GM10248 (cell line): ENCODE measurements around the gene VEGFB.

Source experiments
- CTCF ChIA-PET: fragments of 300-600 bp; sonication (Branson Sonifier 250); formaldehyde crosslinking; extraction: SDS; loops from one replicate; lab custom pipeline; 2021; ENCODE audit warnings: antibody characterized with exemption; lab: Yijun Ruan, JAX
- POLR2A ChIA-PET: fragments of 350-650 bp; sonication (Branson Sonifier 250); formaldehyde crosslinking; extraction: SDS; loops from one replicate; lab custom pipeline; 2020; ENCODE audit warnings: antibody characterized with exemption; lab: Yijun Ruan, JAX
- DNase-seq: peaks from one replicate; pipeline ENCODE4 v3.0.0; 2012; ENCODE audit errors: extremely low spot score
- TF ChIP-seq, protein P1 (sequence below): IDR thresholded peaks from 2 replicates; pipeline ENCODE4 v1.5.1; 2012; ENCODE audit warnings: mild to moderate bottlenecking, low read depth; ENCODE audit errors: extremely low read depth, missing control alignments, control extremely low read depth

The VEGFB gene, protein sequence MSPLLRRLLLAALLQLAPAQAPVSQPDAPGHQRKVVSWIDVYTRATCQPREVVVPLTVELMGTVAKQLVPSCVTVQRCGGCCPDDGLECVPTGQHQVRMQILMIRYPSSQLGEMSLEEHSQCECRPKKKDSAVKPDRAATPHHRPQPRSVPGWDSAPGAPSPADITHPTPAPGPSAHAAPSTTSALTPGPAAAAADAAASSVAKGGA

DNA sequence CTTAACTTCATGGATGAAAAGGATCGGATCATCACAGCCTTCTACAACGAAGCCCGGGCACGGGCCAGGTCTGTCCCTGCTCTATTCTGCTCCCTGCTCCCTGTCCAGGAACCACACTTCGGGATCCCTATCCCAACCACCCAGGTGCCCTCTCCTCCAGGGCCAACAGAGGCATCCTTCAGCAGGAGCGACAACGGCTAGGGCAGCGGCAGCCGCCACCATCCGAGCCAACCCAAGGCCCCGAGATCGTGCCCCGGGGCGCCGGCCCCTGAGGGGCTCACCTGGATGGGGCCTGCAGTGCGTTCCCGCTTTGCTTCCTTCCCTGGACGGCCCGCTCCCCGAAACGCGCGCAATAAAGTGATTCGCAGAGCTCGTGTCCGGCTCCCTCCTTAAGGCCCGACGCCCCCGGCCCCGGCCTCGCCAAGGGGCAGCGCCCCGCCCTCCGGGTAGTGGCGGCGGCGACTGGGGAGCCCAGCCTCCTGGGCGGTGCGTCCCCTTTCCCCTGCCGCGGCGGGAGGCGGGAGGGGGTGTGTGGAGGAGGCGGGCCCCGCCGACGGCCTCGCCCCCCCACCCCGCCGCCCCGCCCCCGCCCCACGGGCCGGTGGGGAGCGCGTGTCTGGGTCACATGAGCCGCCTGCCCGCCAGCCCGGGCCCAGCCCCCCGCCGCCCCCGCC, at the start of gene VEGFB:
TSS of gene VEGFB (plus strand) at position 672 of the 674 bp plus-strand sequence. CDS start 250 bp downstream, outside the sequence.
- DNase-seq, result peak; percentile 87
- POLR2A ChIA-PET, result interaction anchor here (0.9 kb wide), 1 partner anchor 84 kb away, joined by 3 read pairs; the partner anchor contains the start of gene PRDX5

DNA sequence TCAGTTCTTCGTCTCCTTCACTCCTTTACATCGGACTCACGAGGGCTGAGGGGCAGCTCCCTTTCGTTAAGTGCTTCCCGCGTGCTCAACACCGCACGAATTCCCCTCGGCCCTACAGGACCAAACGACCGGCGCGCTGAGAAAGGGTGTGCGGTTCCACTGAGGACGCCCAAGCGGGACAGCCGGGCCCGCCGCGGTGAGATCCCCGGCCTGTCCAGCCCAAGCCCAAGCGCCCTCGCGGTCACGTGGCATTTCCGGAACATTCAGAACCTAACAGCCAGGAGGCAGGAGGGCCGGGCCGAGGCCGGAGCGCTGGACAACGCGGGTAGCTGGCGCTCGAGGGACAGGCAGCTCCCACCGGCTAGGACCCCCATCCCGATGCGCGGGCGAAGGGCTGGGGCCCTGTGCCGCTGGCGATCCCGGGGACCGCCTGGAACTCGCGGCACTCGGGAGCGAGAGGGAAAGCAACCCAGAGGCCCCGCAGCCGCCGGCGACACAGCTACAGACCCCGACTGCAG, 49.1 kb upstream of the VEGFB start:
- TF ChIP-seq, protein P1, sequence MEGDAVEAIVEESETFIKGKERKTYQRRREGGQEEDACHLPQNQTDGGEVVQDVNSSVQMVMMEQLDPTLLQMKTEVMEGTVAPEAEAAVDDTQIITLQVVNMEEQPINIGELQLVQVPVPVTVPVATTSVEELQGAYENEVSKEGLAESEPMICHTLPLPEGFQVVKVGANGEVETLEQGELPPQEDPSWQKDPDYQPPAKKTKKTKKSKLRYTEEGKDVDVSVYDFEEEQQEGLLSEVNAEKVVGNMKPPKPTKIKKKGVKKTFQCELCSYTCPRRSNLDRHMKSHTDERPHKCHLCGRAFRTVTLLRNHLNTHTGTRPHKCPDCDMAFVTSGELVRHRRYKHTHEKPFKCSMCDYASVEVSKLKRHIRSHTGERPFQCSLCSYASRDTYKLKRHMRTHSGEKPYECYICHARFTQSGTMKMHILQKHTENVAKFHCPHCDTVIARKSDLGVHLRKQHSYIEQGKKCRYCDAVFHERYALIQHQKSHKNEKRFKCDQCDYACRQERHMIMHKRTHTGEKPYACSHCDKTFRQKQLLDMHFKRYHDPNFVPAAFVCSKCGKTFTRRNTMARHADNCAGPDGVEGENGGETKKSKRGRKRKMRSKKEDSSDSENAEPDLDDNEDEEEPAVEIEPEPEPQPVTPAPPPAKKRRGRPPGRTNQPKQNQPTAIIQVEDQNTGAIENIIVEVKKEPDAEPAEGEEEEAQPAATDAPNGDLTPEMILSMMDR, result no peak
- DNase-seq, result no peak
- ChIA-PET POLR2A (interaction anchor here (0.6 to 3.9 kb wide), 21 partner anchors 10 to 593 kb away, joined by 3 to 36 read pairs (median 4); partner anchors contain the start of genes BAD, FERMT3, FKBP2 and PRDX5), CTCF (interaction anchor here (0.8 to 6.8 kb wide), 9 partner anchors 9 to 185 kb away, joined by 3 to 61 read pairs (median 5); partner anchors contain the start of genes CATSPERZ and FERMT3)

More for the DNA sequence above, at the start of gene VEGFB:
- CTCF ChIA-PET, result interaction anchor here (1.0 to 30.9 kb wide), 4 partner anchors 17 to 67 kb away, joined by 3 to 368 read pairs (median 8); partner anchors contain the start of genes FERMT3 and PLCB3
- TF ChIP-seq, protein P1, result no peak

DNA sequence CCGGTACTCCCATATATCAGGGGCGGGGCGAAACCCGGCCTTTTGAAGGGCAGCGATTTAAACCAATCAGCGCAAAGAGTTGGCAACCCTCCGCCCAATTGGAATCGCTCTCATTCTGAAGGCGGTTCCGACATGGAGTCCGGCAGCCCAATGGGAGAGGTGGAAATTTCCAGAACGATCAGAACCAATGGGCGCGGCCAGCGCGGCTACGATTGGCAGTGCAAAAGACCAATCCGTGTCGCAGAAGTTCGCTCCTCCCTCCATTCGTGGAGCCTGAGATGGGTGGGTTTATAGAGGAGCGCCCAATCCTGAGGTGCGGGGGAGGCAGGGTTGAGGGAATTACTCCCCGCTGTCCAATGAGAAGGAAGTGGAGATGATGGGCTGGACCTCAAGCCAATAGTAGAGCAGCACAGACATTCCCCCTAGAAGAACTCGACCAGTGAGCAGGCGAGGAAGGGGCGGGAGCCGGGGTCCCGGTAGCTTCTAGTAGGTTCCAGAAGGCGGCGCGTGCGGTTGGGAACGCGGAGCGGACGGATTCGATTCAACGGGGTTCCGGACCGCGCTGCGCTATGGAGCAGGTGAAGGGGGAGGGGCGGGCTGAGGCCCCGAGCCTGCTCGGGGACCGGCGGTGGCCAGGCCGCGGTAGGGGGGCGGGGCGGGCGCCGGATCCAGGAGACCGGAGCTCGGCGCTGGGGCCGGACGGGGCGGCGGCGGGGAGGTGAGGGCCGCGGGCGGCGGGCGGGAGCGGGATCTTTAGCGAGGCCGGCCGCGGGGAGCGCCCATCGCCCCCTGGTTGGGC, 48.5 kb upstream of the VEGFB start, which contains the start of gene STIP1:
TSS of gene STIP1 (plus strand) at position 479 of the 799 bp plus-strand sequence. CDS start at position 570, 91 bp downstream.
- DNase-seq, result peak; percentile 97
- POLR2A ChIA-PET, result interaction anchor here (0.7 to 3.9 kb wide), 17 partner anchors 10 to 593 kb away, joined by 3 to 36 read pairs (median 4); partner anchors contain the start of genes BAD, FERMT3, FKBP2 and PRDX5
- TF ChIP-seq, protein P1, result peak; percentile 22
- CTCF ChIA-PET, result interaction anchor here (0.8 to 6.8 kb wide), 10 partner anchors 10 to 186 kb away, joined by 3 to 61 read pairs (median 5); partner anchors contain the start of genes CATSPERZ and FERMT3

DNA sequence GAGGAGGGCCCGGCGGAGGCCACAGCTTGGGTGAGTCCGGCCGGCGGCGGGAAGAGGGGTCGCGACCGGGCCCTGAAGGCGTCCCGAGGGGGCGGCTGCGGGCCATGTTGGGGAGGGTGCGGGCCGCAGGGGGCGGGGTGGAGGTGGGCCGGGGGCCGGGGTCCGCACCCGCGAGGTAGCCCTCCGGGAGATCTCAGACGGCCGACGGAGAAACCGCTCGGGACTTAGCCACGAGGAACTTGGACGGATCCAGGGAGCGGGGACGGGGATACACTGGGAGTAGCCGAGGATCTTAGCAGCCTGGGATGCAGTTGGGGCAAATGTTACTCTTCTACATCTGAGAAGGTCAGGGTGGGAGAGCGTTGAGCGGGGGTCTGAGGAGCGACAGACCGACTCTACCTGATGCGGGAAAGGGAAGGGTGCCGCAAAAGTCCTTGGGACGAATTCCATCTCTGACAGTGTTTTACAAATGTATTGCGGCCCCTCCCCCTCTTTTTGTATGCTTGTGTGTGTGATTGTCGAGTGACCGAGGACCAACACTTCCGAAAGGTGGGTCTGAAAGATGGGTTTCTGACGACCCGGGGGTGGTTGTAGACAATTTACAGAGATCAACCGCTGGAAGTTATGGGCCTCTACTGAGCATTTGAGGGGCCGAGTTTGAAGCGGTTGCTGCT, 47.8 kb upstream of the VEGFB start:
- peak; percentile 7 for DNase-seq
- POLR2A ChIA-PET, result interaction anchor here (1.1 to 3.9 kb wide), 6 partner anchors 10 to 137 kb away, joined by 3 to 36 read pairs (median 4); partner anchors contain the start of genes FERMT3 and FKBP2
- CTCF ChIA-PET, result interaction anchor here (0.7 to 6.8 kb wide), 7 partner anchors 19 to 118 kb away, joined by 3 to 61 read pairs (median 5); partner anchors contain the start of genes CATSPERZ, FERMT3 and PLCB3
- TF ChIP-seq, protein P1, result no peak

DNA sequence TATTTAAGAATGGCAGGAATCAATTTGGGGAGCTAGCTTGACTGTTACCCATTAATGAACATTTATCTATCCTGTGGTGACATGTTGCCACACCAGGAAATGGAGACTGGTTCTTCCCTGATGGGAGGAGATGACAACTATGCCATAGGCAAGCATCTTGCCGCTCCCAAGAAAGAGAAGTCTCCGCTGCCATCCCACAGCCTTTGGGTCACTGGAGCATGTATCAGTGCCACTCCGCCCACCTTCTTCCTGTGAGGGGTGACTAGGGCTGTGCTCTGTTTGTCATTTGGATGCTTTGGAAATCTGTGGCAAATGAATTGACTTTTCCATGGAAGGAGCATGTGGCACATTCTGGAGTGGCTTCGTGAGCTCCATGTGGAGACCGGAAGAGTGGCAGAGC, 42.0 kb upstream of the VEGFB start:
- CTCF ChIA-PET, result interaction anchor here (3.7 kb wide), 1 partner anchor 13 kb away, joined by 24 read pairs; the partner anchor contains the start of gene FERMT3
- DNase-seq, result no peak
- POLR2A ChIA-PET, result interaction anchor here (0.6 to 2.3 kb wide), 2 partner anchors 13 to 213 kb away, joined by 7 to 17 read pairs; partner anchors contain the start of gene FERMT3
- TF ChIP-seq, protein P1, result no peak
